ENCODE data around the gene GSTK1.

GRCh38 chr7:143263266-143264195, at the start of gene GSTK1:
- TF ChIP-seq ZBTB11 (tag by site-specific recombination; conservative IDR thresholded peaks at IDR 0.05; ENCODE audit: low read depth) (peak; percentile 80), CTCF (tag by site-specific recombination; IDR thresholded peaks at IDR 0.05) (no peak), ZNF133 (tag by site-specific recombination; IDR thresholded peaks at IDR 0.05) (no peak), WT1 (tag by site-specific recombination; IDR thresholded peaks at IDR 0.05) (no peak), REPIN1 (tag by site-specific recombination; IDR thresholded peaks at IDR 0.05; ENCODE audit: low read depth) (no peak)
- TF ChIP-seq, protein P1, sequence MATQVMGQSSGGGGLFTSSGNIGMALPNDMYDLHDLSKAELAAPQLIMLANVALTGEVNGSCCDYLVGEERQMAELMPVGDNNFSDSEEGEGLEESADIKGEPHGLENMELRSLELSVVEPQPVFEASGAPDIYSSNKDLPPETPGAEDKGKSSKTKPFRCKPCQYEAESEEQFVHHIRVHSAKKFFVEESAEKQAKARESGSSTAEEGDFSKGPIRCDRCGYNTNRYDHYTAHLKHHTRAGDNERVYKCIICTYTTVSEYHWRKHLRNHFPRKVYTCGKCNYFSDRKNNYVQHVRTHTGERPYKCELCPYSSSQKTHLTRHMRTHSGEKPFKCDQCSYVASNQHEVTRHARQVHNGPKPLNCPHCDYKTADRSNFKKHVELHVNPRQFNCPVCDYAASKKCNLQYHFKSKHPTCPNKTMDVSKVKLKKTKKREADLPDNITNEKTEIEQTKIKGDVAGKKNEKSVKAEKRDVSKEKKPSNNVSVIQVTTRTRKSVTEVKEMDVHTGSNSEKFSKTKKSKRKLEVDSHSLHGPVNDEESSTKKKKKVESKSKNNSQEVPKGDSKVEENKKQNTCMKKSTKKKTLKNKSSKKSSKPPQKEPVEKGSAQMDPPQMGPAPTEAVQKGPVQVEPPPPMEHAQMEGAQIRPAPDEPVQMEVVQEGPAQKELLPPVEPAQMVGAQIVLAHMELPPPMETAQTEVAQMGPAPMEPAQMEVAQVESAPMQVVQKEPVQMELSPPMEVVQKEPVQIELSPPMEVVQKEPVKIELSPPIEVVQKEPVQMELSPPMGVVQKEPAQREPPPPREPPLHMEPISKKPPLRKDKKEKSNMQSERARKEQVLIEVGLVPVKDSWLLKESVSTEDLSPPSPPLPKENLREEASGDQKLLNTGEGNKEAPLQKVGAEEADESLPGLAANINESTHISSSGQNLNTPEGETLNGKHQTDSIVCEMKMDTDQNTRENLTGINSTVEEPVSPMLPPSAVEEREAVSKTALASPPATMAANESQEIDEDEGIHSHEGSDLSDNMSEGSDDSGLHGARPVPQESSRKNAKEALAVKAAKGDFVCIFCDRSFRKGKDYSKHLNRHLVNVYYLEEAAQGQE (tag by site-specific recombination; IDR thresholded peaks at IDR 0.05): no peak
- TF ChIP-seq, protein P2, sequence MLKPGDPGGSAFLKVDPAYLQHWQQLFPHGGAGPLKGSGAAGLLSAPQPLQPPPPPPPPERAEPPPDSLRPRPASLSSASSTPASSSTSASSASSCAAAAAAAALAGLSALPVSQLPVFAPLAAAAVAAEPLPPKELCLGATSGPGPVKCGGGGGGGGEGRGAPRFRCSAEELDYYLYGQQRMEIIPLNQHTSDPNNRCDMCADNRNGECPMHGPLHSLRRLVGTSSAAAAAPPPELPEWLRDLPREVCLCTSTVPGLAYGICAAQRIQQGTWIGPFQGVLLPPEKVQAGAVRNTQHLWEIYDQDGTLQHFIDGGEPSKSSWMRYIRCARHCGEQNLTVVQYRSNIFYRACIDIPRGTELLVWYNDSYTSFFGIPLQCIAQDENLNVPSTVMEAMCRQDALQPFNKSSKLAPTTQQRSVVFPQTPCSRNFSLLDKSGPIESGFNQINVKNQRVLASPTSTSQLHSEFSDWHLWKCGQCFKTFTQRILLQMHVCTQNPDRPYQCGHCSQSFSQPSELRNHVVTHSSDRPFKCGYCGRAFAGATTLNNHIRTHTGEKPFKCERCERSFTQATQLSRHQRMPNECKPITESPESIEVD (tag by site-specific recombination; IDR thresholded peaks at IDR 0.05): no peak

Measured in HEK293 (cell line).